DOHH2 (cell line): ENCODE measurements around the gene SEPTIN2.

Experiments
- H3F3A ChIP-seq: fragments of 200-600 bp; sonication (generic), shearing (Covaris generic); 2 replicates; pipeline ENCODE4 v1.6.0; 2016; ENCODE audit warnings: antibody characterized with exemption, mild to moderate bottlenecking; ENCODE audit not compliant: control insufficient read depth, insufficient read depth
- H3K27ac ChIP-seq: fragments of 200-600 bp; sonication (generic); 2 replicates; pipeline ENCODE4 v1.5.1; 2014; ENCODE audit warnings: low read depth, mild to moderate bottlenecking, low read length, moderate library complexity
- H3K27me3 ChIP-seq: fragments of 200-600 bp; sonication (generic); 2 replicates; pipeline ENCODE4 v1.6.1; 2014; ENCODE audit warnings: mild to moderate bottlenecking, low read length, mixed read lengths; ENCODE audit not compliant: control insufficient read depth
- H3K36me3 ChIP-seq: fragments of 200-600 bp; sonication (generic); 2 replicates; pipeline ENCODE4 v1.6.1; 2014; ENCODE audit warnings: mild to moderate bottlenecking, low read length, moderate library complexity, mixed read lengths; ENCODE audit not compliant: control insufficient read depth
- H3K4me1 ChIP-seq: fragments of 200-600 bp; sonication (generic); 2 replicates; pipeline ENCODE4 v1.6.1; 2014; ENCODE audit warnings: mild to moderate bottlenecking, low read length, mixed read lengths; ENCODE audit not compliant: control insufficient read depth
- H3K4me2 ChIP-seq: fragments of 200-600 bp; sonication (generic); 2 replicates; pipeline ENCODE4 v1.6.0; 2014; ENCODE audit warnings: mild to moderate bottlenecking, low read length, moderate library complexity
- H3K4me3 ChIP-seq: fragments of 200-600 bp; sonication (generic); 2 replicates; pipeline ENCODE4 v1.5.1; 2014; ENCODE audit warnings: mild to moderate bottlenecking, low read length, mixed read lengths
- H3K79me2 ChIP-seq: fragments of 200-600 bp; sonication (generic); 2 replicates; pipeline ENCODE4 v1.6.1; 2014; ENCODE audit warnings: mild to moderate bottlenecking, low read length, mixed read lengths; ENCODE audit not compliant: control insufficient read depth
- H3K9me2 ChIP-seq: fragments of 200-600 bp; sonication (generic); replicated peaks from 2 replicates; pipeline ENCODE4 v1.6.1; 2014; ENCODE audit warnings: mild to moderate bottlenecking, low read length, mixed read lengths; ENCODE audit not compliant: control insufficient read depth
- H3K9me3 ChIP-seq: fragments of 200-600 bp; sonication (generic); 2 replicates; pipeline ENCODE4 v1.6.1; 2014; ENCODE audit warnings: antibody characterized with exemption, low read length, mixed read lengths; ENCODE audit not compliant: control insufficient read depth, insufficient read depth
- H4K20me1 ChIP-seq: fragments of 200-600 bp; sonication (generic); 2 replicates; pipeline ENCODE4 v1.6.0; 2014; ENCODE audit warnings: low read depth, mild to moderate bottlenecking, antibody characterized with exemption, low read length, moderate library complexity; ENCODE audit not compliant: control insufficient read depth, insufficient read depth
- CTCF ChIP-seq: fragments of 200-600 bp; sonication (generic); IDR thresholded peaks from one replicate; pipeline ENCODE4 v1.5.1; 2014; ENCODE audit warnings: antibody characterized with exemption, mild to moderate bottlenecking, low read depth, low read length; ENCODE audit not compliant: poor library complexity, severe bottlenecking
- EZH2phosphoT487 ChIP-seq: fragments of 200-600 bp; sonication (generic); IDR thresholded peaks from 2 replicates; pipeline ENCODE4 v1.6.1; 2017; ENCODE audit warnings: borderline replicate concordance, mild to moderate bottlenecking, antibody characterized with exemption, low read length, moderate library complexity, mixed read lengths

SEPTIN2 gene

GRCh38 chr2:241321033-241321432 lies 5.3 kb downstream of the SEPTIN2 start:
- Histone ChIP-seq H3K4me2 (peak overlapping the region; percentile 93), H3K4me1 (peaks cover 90% of the 10 kb centered on the region), H3K27me3 (no peaks in the 10 kb centered on the region), H3K36me3 (peaks cover 82% of the 10 kb centered on the region), H3K9me2 (no peaks in the 10 kb centered on the region), H3K9me3 (no peaks in the 10 kb centered on the region), H3K4me3 (peak overlapping the region; percentile 40), H3K79me2 (peaks cover 100% of the 10 kb centered on the region), H3F3A (peaks cover 14% of the 10 kb centered on the region; the same call in 1 of the 2 replicates), H3K27ac (peak overlapping the region; percentile 46; the same call in 1 of the 2 replicates), H4K20me1 (peaks cover 42% of the 10 kb centered on the region)
- TF ChIP-seq EZH2phosphoT487 = no peak
- TF ChIP-seq CTCF = no peak

GRCh38 chr2:241321886-241322285 lies 6.2 kb downstream of the SEPTIN2 start:
- H3F3A ChIP-seq = peaks cover 14% of the 10 kb centered on the region; the same call in 1 of the 2 replicates
- H3K4me3 ChIP-seq = peak overlapping the region; percentile 40
- TF ChIP-seq EZH2phosphoT487 (no peak), CTCF (no peak)
- H3K4me1 ChIP-seq = peaks cover 90% of the 10 kb centered on the region
- peak overlapping the region; percentile 93 for H3K4me2 ChIP-seq
- peaks cover 38% of the 10 kb centered on the region for H4K20me1 ChIP-seq
- H3K27me3 ChIP-seq = no peaks in the 10 kb centered on the region
- no peaks in the 10 kb centered on the region for H3K9me2 ChIP-seq
- peaks cover 82% of the 10 kb centered on the region for H3K36me3 ChIP-seq
- H3K79me2 ChIP-seq = peaks cover 100% of the 10 kb centered on the region
- H3K9me3 ChIP-seq = no peaks in the 10 kb centered on the region
- peak overlapping the region; percentile 46 for H3K27ac ChIP-seq

- no peaks in the 10 kb centered on the region for H3K9me3 ChIP-seq
- H3K4me2 ChIP-seq = peak overlapping the region; percentile 93
- H3K27me3 ChIP-seq = no peaks in the 10 kb centered on the region
- H3K4me1 ChIP-seq = peaks cover 71% of the 10 kb centered on the region
- H3K79me2 ChIP-seq = peaks cover 95% of the 10 kb centered on the region
- TF ChIP-seq CTCF (no peak), EZH2phosphoT487 (no peak)
- peaks cover 79% of the 10 kb centered on the region for H3K36me3 ChIP-seq
- peaks cover 14% of the 10 kb centered on the region; the same call in 1 of the 2 replicates for H3F3A ChIP-seq
- H3K27ac ChIP-seq = peak overlapping the region; percentile 79
- peak overlapping the region; percentile 60 for H3K4me3 ChIP-seq
- H3K9me2 ChIP-seq = no peaks in the 10 kb centered on the region
- H4K20me1 ChIP-seq = peaks cover 25% of the 10 kb centered on the region
Observed at GRCh38 chr2:241323778-241324177, 8.1 kb downstream of the SEPTIN2 start.
